Erythroblast (primary cell): ENCODE data around the gene CORIN.

Experiments used
- GATA1 ChIP-seq: IDR thresholded peaks from 2 replicates; pipeline ENCODE4 v1.6.1; 2011; ENCODE audit warnings: low read depth, mild to moderate bottlenecking, control low read depth, low read length, moderate library complexity
- POLR2A ChIP-seq: IDR thresholded peaks from 2 replicates; pipeline ENCODE4 v1.6.1; 2011; ENCODE audit warnings: mild to moderate bottlenecking, low read length

DNA sequence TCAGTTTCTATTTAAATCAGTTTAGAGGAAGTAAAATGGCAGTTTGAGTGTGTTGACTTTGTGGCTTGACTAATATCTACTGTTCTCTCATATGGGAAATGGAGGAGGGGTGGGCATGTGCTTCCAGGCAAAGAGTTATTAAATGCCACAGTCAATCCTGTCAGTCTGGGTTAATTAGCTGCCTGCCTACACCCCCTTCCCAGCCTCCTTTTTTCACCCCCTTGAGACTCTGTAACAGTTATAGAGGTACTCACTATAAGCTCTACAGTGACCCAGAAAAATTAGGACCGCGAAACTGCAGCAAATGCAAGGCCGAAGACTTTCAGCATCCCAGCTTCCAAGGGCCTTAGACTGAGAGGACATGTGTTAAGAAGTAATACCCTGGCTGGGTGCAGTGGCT is 165.2 kb downstream of the CORIN start:
- no peak for TF ChIP-seq POLR2A
- TF ChIP-seq GATA1 = no peak
